Kidney tubule cell (primary cell): Measurements from ENCODE around the gene GPR142.

Source experiments
- DNase-seq: peaks from one replicate; pipeline ENCODE4 v3.0.0-alpha.2; 2018; ENCODE audit warnings: low spot score

GPR142 gene

DNA sequence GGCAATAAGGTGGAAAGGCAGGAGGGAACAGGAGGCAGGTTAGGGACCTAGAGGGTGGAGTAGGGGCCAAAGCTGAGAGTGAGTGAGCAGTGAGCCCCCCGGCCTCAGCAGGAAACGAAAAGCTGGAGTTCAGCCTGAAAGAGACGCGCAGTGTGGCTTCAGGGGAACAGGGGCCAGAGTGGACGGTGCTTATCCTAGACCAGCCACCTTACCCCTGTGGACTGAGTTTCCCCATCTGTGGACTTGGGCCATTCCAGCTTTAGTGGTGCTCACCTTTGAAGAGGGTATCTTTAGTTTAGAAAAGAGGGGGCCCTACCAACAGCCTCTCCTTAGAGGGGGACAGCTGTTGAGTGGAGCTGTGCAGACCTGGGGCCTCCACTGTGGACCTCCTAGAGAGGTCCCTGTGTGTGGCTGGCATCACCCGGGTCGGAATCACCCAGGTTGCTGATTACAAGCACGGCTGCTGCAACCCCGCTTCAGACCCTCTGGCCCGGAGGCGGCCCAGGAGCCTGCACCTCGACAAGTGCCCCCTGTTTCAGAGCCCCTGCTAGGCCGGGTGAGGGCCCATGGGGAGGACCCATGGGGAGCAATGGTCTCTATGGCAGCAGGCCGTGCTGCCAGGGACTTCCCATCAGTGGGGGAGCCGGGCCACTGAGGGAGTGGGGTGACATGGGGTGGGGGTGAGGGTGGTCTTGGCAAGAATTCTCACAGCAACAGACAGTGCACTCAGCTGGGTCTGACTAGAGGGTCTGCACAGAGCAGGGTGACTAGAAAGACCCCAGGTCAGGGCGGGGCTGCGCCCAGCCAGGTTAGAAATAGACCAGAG lies 2.6 kb downstream of the GPR142 start:
- DNase-seq = no peak

DNA sequence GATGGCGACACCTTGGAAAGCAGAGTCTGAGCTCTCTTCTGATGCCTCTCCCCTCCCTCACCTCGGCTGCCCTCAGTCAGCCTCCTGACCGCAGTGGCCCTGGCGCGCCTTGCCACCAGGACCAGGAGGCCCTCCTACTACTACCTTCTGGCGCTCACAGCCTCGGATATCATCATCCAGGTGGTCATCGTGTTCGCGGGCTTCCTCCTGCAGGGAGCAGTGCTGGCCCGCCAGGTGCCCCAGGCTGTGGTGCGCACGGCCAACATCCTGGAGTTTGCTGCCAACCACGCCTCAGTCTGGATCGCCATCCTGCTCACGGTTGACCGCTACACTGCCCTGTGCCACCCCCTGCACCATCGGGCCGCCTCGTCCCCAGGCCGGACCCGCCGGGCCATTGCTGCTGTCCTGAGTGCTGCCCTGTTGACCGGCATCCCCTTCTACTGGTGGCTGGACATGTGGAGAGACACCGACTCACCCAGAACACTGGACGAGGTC lies 4.4 kb downstream of the GPR142 start:
- no peak for DNase-seq

DNA sequence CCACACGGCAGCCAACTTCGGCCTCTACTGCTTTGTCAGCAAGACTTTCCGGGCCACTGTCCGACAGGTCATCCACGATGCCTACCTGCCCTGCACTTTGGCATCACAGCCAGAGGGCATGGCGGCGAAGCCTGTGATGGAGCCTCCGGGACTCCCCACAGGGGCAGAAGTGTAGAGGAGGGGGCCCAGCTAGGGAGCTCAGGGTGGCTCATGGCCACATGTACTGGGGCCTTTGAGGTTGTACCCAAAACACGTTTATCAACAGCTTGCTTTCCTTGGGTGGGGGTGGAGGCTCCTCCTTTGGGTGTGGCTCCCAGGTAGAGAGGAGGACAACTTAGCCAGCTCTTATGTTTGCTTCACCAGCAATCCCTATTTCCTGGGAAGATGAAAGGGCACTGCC lies 5.1 kb downstream of the GPR142 start:
- no peak for DNase-seq

DNA sequence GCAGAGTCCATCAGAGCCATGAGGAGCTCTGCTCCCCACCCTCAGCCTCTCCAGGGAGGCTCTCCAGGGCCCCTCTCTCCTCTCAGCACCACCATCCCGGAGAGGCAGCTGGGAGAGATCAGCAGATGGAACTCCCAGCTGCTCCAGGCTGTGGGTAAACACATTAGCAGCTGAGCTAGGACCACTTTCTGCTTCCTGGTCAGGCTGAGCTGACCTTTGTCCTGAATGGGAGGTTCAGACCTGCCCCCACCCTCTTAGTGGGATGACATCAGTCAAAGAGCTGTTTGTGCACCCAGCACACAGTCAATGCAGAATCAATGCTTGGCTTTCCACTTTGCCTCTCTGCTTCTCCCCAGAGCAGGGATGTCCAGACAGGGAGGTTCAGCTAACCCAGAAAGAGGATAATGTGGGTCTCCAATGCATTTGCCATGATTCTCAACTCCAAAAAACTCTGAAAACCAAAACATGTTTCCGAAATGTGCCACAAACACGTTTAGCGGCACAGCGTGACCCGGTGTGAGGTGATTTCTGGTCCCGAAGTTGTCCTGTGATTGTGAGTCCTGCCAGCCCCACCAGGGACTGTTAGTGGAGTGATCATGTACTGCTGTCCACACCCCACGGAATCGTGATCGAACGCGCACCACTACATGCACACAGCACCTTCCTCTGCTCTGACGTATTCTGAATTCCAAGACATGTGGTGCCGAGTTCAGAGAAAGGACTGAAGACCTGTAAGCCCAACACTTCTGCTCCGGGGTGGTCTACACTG lies 6.7 kb downstream of the GPR142 start:
- DNase-seq = no peak

DNA sequence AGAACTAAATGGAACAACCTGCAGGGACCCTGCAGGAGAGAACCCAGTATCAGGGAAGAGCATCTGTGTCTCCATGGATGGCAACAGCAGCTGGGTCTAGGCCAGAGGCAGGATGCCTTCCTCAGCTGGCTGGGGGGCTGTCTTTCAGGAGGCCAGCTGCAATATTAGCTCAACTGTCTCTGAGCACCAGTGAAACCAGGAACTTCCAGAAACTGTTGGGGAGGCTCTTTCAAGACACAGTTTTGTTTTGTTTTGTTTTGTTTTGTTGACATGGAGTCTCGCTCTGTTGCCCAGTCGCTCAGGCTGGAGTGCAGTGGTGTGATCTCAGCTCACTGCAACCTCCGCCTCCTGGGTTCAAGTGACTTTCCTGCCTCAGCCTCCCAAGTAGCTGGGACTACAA lies 7.6 kb downstream of the GPR142 start:
- no peak for DNase-seq

DNA sequence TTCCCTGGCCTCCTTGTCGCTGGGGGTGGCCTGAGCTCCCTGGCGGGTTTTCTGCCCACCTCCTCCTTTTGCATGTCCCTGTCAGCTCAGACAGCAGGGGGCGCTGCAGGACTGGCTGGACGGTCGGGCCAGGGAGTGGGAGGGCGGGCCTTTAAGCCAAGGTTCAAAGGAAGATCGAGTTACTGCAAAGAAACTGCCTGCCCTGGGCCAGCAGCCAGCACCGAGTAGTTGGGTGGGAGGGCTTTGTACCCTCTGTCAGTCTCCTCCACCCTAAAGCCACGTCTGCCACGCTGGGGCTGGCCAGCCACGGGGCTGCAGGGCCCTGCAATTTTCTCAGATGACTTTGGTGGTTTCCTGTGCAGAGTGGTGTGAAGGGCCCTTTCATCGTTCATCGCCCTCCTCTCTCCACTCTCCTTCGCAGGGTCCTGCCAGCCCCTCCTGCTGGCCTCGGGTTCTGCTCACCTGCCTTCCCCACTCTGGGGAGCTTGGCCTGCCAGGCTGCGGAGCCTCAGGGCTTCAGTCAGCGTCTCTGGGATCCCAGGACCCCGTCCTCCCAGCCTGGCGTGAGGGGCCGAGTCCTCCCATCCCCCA lies 12.3 kb downstream of the GPR142 start:
- peak; percentile 76 for DNase-seq

DNA sequence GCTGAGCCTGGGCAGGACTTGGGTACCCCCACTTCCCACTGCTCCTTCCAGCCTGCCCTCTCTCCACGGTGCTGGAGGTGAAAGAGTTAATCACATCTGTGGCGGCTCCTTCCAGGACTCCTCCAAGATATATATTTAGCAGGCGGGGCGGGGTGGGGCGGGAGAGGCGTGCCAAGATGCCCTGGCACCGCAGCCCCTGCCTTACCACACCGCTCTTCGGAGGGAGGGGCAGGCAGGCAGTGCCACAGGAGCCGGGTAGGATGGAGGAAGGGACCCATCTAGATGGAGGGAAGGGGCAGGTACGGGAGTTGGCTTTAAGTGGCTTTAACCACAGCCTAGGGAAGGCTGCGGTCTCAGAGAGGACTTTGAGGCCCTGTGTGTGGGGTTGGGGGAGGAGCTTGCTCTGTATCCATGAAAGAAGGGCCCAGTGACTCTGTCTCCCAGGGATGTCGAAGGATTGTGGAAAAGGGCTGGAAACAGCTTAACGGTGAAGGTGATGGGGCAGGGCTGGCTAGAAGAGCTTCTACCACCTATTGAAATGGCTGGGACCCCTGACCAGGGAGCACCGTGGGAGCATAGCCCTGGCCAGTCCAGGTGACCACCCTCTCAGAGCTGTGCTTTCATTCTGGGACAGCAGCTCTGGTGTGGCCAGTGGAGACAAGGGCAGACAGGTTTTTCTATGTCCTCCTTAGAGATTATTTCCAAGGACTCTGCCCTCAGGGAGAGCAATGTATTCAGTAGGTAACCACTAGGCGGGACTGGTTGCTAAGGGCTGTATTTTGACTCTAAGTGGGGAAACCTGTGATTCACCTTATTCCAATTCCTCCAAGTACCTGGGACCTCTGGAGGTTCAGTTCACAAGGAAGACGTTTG lies 13.0 kb downstream of the GPR142 start:
- peak; percentile 56 for DNase-seq

DNA sequence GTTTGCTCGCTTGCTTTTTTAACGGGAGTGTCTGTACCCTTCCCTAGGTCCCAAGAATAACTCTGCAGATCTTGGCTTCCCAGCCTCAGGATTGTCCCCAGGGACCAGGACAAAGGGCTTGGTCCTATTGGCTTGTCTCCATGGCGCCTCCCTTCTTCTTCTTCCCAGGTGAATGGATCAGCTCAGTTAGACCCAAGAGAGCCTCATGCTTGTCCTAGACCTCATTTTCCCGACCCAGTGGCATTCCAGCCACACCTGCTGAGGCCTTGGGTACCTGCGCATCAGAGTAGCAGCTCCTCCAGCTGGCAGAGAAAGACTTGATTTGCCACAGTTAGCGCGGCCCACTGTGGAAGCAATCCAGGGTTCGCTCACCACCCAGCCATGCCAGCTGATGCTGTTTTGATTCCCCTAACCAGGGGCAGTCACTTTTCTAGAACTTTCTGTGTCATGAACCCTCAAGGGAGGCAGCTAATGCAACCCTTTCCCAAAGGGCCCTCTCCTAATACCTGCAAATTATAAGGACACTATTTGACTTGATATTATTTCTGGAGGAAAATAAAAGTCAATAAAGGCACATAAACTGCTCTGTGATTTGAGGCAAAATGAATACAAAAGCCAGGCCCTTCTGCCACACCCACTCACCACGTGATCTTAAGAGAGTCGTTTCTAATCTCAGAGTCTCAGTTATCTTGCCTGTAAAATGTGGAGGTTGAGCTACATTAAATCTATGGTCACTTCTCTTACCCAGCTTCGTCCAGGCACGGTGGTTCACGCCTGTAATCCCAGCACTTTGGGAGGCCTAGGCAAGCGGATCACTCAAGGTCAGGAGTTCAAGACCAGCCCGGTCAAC lies 13.9 kb downstream of the GPR142 start:
- DNase-seq = no peak

DNA sequence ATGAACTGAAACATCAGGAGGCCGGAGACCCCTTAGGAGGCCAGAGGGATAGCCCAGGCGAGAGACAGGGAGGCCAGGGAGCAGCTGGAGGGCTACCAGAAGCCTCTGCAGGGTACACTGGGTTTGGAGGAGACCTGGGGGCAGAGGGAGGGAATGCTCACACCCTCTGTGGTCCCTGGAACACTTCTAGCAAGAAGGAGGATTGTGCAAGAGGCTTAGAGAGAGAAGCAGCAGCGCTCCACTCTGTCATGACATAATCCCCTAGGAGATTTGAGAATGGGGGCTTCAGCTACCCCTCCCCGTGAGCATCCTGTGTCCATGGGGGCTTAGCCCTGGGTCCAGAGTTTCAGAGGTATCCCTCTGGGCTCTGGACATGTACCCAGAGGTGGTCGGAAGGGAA lies 15.8 kb downstream of the GPR142 start:
- DNase-seq = no peak

DNA sequence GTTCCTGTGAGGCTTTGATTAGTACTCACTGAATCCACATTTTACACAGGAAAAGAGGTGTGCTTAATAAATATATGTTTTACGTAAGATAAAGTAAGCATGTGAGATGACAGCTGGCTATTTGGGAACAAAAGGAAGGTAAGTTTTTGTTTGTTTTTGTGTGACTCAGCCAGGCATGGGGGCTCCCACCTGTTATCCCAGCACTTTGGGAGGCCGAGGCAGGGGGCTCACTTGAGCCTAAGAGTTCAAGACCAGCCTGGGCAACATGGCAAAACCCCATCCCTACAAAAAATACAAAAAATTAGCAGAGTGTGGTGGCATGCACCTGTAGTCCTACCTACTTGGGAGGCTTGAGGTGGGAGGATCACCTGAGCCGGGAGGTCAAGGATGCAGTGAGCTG lies 17.9 kb downstream of the GPR142 start:
- DNase-seq = no peak

DNA sequence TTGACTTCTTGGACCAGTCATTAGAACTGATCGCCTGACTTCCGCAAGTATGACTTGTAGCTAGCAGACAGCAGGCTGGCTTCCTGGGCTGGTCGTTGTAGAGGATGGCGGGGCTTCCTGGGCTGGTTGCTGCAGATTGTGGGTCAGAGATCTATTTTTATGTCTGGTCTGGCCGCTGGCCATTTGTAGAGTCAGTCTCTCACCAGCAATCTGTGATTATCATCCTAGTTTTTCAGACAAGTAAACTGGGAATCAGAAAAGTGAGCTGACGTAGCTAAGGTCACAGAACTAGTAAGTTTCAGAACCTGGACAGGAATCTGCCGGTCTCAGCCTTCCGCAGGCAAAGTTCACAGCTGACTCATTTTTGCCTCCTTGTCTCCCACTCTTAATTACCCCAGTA lies 19.1 kb downstream of the GPR142 start:
- DNase-seq = peak; percentile 30

DNA sequence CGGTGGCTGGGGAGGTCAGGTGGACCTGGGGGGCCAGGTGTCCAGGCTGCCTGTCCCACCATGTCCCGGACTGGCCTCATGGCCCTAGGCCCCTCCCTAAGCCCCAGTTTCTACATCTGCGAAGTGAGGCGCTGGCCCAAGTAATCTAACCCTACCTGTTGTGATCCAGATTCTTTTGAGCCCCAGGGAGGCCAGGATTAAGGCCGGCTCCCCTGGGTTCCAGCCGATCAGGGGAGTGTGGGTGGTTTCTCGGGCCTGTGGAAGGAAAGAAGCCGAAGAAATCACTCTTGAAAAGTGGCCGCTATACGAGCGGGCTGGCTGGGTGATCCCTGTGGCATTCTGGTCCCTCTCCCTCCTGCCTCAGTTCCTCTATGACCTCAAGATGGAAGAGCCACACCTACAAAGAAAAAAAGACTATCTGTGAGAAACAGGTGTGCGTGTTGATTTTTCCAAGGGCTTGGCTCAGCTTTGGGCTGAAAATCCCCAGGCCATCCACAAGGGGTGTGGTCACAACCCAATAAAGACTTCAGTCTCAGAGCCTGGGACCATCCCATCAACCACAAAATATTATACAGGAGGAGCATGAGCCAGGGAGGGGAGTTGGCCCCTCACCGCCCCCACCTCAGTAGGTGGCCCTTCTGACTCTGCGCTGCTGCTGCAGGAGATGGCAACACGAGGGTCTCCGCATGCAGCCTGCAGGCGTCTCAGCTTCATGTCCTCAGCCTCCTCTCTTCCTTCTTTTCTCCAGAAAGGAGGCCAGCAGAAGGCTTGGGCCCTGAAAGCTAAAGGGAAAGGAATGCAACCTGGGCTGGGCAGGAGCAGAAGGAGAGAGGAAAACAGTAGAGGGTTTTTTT lies 20.3 kb downstream of the GPR142 start:
- no peak for DNase-seq

DNA sequence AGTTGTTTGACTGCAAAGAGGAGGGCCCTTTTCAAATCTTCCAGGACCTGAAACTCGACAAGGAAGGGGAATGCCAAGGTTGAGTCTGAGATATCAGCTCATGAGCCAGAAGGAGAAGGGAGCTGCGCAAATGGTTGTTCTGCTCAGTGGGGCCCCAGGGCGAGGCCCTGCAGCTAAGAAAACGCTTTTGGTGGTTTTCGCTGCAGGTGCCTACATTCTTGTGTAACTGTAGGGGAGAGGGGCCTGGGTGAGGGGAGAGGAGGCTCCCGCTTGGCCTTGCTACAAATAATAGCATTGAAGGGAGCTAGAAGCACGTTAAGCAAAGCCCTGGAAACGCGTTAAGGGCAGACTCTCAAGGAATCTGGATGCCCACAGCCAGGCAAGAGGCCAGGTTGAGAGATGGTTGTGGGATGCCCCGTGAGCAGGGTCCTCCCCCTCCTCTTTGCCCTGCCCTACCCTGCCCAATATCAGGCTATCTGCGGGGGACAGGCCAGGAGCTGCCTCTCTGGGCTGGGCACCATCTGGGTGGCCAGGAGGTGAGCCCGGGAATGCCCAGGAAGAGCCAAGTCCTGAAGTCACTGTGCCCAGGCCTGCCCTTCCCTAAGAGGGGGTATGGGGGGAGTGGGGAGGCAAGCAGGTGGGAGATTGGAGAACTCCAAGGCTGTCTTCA lies 21.9 kb downstream of the GPR142 start:
- DNase-seq = no peak

DNA sequence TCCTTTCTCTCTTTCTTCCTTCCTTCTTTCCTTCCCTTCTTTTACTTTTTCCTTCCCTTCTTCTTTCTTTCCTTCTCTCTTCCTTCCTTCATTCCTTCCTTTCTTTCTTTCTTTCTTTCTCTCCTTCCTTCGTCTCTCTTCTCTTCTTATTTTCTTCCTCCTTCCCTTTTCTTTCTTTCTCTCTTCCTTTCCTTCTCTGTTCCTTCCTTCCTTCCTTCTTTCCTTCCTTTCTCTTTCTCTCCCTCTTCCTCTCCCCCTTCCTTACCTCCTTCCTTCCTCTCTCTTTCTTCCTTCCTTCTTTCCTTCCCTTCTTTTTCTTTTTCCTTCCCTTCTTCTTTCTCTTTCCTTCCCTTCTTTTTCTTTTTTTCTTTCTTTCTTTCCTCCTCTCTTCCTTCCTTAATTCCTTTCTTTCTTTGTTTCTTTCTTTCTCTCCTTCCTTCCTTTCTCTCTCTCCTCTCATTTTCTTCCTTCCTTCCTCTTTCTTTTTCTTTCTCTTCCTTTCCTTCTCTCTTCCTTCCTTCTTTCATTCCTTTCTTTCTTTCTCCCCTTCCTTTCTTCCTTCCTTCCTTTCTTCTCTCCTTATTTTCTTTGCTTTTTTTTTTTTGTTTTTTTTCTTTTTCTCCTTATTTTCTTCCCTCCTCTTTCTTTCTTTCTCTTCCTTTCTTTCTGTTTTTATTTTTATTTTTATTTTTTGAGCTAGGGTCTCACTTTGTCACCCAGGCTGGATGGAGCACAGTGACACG lies 22.8 kb downstream of the GPR142 start:
- no peak for DNase-seq

DNA sequence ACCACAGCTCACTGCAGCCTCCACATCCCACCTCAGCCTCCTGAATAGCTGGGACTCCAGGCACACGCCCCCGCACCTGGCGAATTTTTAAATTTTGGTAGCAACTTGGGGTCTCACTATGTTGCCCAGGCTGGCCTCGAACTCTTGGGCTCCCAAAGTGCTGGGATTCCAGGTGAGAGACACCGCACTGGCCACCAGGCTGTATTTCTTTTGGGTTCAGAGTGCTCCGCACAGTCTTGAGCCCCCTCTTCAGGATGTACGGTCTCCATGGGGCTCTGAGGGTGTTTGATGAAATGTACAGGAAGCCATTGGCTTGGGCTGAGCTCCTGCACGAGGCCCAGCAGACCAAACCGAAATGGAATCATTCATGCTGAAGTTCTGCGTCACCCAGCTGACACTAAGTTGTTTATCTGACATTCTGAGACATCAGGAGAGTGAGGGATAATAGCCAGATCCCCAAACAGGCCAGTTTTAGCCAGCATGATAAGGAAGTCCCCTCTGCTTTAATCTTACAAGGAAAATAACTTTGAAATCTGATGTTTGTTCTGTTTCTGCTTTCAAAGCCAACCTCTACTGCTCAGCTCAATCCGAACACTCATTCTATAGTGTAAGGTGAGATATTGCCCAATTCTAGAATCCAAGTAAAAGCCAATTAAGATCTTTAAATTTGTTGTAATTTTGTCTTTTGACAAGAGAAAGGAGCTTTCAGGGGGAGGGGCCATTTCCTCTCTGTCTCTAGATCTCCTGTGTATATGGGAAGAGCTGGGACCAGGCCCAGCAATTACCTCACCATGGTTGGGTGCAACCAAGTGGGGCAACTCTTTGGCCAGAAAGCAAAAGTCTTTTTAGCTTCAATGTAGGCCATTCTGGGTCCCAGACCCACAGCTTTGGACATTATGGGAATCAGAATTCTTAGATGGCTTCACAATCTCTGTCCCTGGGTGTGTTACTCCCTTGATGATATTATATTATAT lies 23.7 kb downstream of the GPR142 start:
- DNase-seq = no peak

DNA sequence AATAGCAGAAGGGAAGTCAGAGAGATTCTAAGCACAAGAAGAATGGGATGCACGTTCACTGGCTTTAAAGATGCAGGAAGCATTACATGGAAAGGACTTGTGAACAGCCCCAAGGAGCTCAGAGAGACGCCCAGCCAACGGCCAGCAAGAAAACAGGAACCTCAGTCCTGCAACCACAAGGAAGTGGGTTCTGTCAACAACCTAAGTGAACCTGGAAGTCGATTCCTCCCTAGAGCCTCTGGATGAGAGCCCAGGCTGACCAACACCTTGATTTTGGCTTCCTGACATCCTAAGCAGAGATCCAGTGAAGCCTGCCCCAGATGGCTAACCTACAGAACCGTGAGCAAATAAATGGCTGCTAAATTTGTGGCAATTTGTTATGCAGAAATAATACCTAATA lies 24.5 kb downstream of the GPR142 start:
- no peak for DNase-seq

DNA sequence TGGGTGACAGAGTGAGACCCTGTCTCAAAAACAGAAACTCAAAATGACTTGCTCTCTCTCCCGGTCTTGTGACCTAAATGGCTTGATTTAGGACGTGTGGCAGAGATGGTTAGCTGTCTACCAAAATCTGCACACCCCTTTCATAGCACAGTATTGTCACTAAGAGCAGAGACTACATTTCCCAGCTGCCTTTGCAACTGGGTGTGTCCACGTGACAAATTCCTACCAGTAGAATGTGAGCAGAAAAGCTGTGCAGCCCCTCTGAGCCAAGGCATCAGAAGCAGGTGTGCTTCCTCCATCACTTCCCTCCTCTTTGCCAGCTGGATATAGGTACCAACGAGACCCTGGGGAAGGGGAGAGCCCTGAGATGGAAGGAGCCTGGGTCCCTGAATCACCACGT lies 25.5 kb downstream of the GPR142 start:
- no peak for DNase-seq
